Epithelial cell of proximal tubule (primary cell): Measurements from ENCODE around the gene ARHGAP31. TPM values are rescaled to one million over a fixed set of nuclear protein-coding genes. Genes with fewer than 3 reads are reported as not detected.
A peak's percentile ranks its signal among the peaks of the same experiment; 100 is the strongest.

Experiments
- DNase-seq: peaks from one replicate; pipeline ENCODE4 v3.0.0-alpha.2; 2011; ENCODE audit warnings: low read depth
- H3K4me3 ChIP-seq: 2 replicates; pipeline ENCODE4 v1.5.1; 2011; ENCODE audit warnings: low read depth, mild to moderate bottlenecking, low read length
- total RNA-seq: library from RNA; depleted of rRNA; stranded (reverse); fragments of >200 nt; gene quantifications from 2 replicates; pipeline ENCODE4 v1.2.3, GENCODE V29; 2015
- TF ChIP-seq, protein P1 (sequence below): conservative IDR thresholded peaks from 2 replicates; pipeline ENCODE4 v1.5.1; 2012; ENCODE audit warnings: low read depth, mild to moderate bottlenecking, low read length

Gene ARHGAP31
- total RNA-seq, 1 donor from 2014 or later, result 5.1 TPM

- H3K4me3 ChIP-seq, result no peak overlapping the region
- no peak for DNase-seq
- TF ChIP-seq, protein P1, sequence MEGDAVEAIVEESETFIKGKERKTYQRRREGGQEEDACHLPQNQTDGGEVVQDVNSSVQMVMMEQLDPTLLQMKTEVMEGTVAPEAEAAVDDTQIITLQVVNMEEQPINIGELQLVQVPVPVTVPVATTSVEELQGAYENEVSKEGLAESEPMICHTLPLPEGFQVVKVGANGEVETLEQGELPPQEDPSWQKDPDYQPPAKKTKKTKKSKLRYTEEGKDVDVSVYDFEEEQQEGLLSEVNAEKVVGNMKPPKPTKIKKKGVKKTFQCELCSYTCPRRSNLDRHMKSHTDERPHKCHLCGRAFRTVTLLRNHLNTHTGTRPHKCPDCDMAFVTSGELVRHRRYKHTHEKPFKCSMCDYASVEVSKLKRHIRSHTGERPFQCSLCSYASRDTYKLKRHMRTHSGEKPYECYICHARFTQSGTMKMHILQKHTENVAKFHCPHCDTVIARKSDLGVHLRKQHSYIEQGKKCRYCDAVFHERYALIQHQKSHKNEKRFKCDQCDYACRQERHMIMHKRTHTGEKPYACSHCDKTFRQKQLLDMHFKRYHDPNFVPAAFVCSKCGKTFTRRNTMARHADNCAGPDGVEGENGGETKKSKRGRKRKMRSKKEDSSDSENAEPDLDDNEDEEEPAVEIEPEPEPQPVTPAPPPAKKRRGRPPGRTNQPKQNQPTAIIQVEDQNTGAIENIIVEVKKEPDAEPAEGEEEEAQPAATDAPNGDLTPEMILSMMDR, result no peak
These were observed 159.6 kb downstream of the ARHGAP31 start for GRCh38 chr3:119453822-119454221.

- no peak overlapping the region for H3K4me3 ChIP-seq
- TF ChIP-seq, protein P1, result no peak
- no peak for DNase-seq
These were observed 162.3 kb downstream of the ARHGAP31 start for GRCh38 chr3:119456469-119456868.

- no peak overlapping the region for H3K4me3 ChIP-seq
- TF ChIP-seq, protein P1, result no peak
- DNase-seq, result no peak
These were observed 163.1 kb downstream of the ARHGAP31 start for GRCh38 chr3:119457246-119457645.

DNA sequence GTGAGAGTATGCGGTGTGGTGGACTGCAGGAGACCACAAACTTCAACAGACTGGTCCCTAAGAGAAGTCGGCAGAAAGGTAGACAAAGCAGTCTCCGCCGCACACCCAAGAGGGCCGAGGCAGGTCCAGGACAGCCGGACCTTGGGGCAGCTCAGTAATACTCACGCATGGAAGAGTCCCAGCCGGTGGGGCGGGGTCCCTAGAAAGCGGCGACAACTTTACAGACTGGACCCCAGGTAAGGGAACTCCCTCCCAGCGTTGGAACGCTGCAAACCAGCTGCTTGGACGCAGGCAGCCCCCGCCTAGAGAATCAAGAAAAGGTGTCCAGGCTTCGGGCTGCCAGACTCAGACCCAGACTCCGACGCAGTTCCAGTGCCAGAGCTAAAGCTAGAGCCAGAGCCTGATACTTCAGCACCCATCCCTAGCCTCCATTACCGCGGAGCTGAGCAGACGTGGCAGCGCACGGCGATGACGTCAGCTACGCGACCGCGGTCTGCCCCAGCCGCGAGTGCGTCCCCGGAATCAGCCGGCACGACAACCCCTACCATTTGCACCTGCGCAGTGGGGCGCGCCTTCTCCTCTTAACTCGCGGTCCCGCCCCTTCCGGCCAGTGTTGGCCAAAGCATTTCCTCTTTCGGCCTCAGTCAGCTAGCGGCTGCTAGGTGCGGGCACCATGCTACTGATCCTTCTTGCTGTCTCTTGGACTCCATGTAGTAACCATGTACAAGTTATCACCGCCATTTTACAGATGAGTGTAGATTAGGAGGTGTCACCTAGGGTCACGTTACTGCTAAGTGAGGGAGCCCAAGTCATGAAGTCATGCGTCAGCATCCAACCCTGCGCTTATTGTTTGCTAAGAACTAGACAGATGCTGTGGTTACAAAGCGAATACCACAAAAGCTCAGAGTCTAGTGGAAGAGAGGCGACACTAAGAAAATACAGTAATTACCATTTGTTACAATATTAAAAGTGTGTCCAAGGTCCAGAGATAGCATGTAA lies 169.3 kb downstream of the ARHGAP31 start, which contains the start of gene TMEM39A:
Gene TMEM39A (minus strand): TSS at position 445 of the 999 bp plus-strand sequence. CDS start 1,541 bp downstream, outside the sequence.
- H3K4me3 ChIP-seq, result peak within 1 kb of the TSS; percentile 95
- peak; percentile 64 for DNase-seq
- TF ChIP-seq, protein P1, result no peak

GRCh38 chr3:119468041-119468440 lies 173.9 kb downstream of the ARHGAP31 start:
- H3K4me3 ChIP-seq, result peak overlapping the region; percentile 86
- TF ChIP-seq, protein P1, result no peak

DNA sequence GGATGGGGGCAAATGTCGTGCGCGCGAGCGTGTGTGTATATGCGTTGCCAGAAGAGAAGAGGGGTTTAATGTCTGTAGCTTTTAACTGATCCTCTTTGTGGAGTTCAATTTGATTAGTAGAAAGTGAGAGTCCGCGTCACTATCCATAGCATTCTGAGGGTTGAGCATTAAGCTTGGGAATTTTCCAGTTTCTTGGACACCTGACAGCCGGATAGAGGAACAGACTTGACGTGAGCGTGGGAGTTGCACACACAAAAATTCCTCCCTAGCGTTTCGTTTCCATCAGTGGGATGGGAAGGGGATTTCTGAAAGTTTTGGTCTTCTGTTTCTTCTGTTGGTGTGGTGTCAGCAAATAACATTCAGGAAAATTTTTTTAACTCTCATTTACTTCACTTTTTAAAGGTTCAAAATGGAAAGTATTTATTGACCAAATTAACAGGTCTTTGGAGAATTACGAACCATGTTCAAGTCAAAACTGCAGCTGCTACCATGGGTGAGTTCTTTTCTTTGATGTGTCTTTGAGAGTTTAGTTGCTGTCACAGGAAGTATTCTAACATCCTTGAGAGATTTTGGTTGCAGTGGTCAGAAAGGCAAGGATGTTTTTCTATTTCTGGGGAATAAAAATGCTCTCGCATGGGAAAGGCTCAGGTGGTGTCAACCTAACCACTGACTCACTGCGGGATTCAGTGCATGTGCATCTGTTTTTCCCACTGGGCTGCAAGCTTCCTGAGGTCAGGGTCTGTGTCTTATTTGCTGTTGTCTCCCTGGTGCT lies 175.4 kb downstream of the ARHGAP31 start:
- TF ChIP-seq, protein P1, result no peak
- no peak for DNase-seq
- H3K4me3 ChIP-seq, result peak overlapping the region; percentile 86

More at GRCh38 chr3:119468041-119468440, 173.9 kb downstream of the ARHGAP31 start:
- DNase-seq, result no peak

Other genes with a start within 250 kb of the ARHGAP31 start
- gene TEX55, start 148.2 kb upstream of the ARHGAP31 start, total RNA-seq, result 0.06 TPM in 1 of 2 replicates, not detected in the other
- 23.9 and 56.4 TPM in 2 replicates for gene UPK1B, start 120.8 kb upstream of the ARHGAP31 start, total RNA-seq
- gene B4GALT4, start 53.5 kb upstream of the ARHGAP31 start, total RNA-seq, result 17.9 and 21.9 TPM in 2 replicates
- 17.4 and 28.2 TPM in 2 replicates for gene TMEM39A, start 169.2 kb downstream of the ARHGAP31 start, total RNA-seq
- gene POGLUT1, start 174.6 kb downstream of the ARHGAP31 start, total RNA-seq, result 7.2 and 10.8 TPM in 2 replicates
- 72.2 and 85.3 TPM in 2 replicates for gene TIMMDC1, start 204.2 kb downstream of the ARHGAP31 start, total RNA-seq